ENCODE data around the gene GCLM.

DNA sequence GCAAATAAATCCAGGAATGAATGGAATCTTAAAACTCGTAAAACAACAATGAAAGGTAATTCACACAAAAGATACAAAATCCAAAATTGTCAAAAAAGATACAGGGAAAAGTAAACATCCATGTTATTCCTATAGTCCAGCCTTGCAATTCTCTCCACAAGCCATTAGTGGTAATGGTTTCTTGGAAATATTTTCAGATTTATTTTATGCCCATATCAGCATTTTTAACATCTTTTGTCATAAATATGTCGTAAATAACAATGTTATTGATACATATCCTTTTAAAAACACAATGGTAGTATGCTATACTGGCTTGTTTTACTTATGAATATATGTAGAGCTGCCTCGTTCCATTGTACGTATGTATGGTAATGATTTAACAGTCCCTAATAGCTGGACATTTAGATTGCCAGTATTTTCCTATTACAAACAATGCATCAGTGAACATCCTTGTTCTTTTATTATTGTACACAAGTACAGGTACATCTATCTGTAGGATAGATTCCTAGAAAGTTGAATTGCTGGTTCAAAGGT lies 60.8 kb downstream of the GCLM start:
- no peak for TF ChIP-seq POLR2AphosphoS5 (IDR thresholded peaks at IDR 0.05; ENCODE audit: low read depth, low read length)
- no peak for TF ChIP-seq POLR2A (IDR thresholded peaks at IDR 0.05; ENCODE audit: low read depth, low read length)
- TF ChIP-seq POU2F2 (IDR thresholded peaks at IDR 0.05; ENCODE audit: low read depth, low read length), result no peak
- TF ChIP-seq TAF1 (IDR thresholded peaks at IDR 0.05; ENCODE audit: low read depth, low read length), result no peak

All from GM12891 (cell line).